ENCODE data around the gene AKR1E2.

The AKR1E2 gene

DNA sequence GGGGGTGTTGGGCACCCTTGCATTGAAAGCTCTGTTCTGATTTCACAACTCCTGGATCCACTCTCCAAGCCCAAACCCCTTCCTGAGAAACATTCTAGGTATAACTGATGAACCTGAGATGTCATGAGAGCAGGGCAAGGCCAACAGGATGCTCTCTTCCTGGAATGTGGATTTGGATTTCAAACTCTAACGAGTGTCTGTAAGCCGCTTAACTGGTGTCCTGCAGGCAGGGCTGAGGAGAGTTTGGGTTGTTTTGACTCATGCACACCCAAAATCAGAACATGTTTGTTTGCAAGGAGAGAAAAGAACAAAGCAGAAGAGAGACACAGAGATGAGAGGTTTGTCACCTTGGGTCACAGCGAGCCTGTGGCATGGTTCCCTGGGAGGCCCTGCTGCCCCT, 24.6 kb upstream of the AKR1E2 start:
- no peak overlapping the region for H3K4me3 ChIP-seq (ENCODE audit: low read length)
- no peaks in the 10 kb centered on the region for H3K9me3 ChIP-seq (ENCODE audit: control insufficient read depth, low read length)
- H3K36me3 ChIP-seq (ENCODE audit: control insufficient read depth, insufficient read depth, low read length, severe bottlenecking), result no peaks in the 10 kb centered on the region
- DNase-seq (ENCODE audit: low read depth), result no peak
- H3K9ac ChIP-seq (ENCODE audit: low read length), result no peak overlapping the region
- no peaks in the 10 kb centered on the region for H3K27me3 ChIP-seq (replicated peaks; ENCODE audit: control insufficient read depth, insufficient read depth, low read length)
- peaks cover 13% of the 10 kb centered on the region for H3K4me1 ChIP-seq (ENCODE audit: control insufficient read depth, insufficient read depth, low read length)

DNA sequence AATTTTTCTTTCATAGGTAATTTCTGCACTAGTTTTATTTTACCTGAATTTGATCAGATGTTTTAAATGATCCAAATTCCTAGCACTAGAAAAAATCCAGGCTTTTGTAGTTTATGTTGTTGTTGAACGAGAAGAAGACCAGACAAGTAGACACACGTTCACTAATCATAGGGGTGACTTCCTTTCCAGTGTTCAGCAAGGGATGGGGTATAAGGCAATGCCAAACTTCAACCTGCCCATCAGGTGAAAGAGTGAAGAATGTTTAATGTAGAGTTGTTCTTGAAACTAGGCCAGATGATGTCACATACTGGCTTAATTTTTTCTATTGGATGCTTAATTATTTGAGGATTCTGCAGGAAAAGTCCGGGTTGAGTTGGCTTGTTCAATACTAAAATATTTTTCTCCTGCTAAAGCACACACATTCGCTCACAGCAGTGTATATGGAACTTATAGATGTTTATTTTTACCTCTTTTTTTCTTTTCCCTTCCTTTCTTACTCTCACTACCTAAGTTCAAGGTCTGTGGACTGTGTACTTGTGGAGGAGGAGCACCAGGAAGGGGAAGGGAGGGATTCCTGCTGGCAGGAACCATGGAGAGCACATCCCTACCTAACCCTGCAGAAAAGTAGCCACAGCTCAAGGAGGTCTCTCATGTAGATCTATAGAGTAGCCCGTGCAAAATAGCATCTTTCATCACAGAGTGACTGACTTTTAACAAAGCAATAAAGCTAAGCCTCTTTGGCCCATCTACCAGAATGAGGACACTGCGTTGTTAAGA, 23.1 kb upstream of the AKR1E2 start:
- no peak overlapping the region for H3K9ac ChIP-seq (ENCODE audit: low read length)
- H3K4me1 ChIP-seq (ENCODE audit: control insufficient read depth, insufficient read depth, low read length), result peaks cover 13% of the 10 kb centered on the region
- DNase-seq (ENCODE audit: low read depth), result no peak
- no peaks in the 10 kb centered on the region for H3K27me3 ChIP-seq (replicated peaks; ENCODE audit: control insufficient read depth, insufficient read depth, low read length)
- no peak overlapping the region for H3K4me3 ChIP-seq (ENCODE audit: low read length)
- H3K9me3 ChIP-seq (ENCODE audit: control insufficient read depth, low read length), result no peaks in the 10 kb centered on the region
- H3K36me3 ChIP-seq (ENCODE audit: control insufficient read depth, insufficient read depth, low read length, severe bottlenecking), result no peaks in the 10 kb centered on the region

DNA sequence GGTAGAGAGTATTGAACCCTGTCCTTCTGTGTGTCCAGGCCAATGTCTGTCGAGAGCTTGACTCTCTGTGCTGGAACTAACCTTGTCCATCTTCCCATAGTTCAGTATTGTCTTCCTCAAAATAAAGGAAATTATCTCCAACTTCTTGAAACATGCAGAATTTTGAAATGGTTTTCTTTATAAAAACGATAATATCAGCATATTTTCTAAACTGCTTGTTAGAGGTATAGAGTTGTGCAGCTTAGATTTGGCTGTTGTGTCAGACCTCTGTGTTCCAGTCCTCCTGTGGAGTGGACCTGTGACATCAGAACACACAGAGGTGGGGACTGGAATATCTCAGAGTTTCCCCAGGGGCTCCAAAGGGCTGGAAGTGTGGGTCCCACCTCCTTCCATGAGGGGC, 22.2 kb upstream of the AKR1E2 start:
- no peaks in the 10 kb centered on the region for H3K27me3 ChIP-seq (replicated peaks; ENCODE audit: control insufficient read depth, insufficient read depth, low read length)
- H3K9me3 ChIP-seq (ENCODE audit: control insufficient read depth, low read length), result no peaks in the 10 kb centered on the region
- H3K4me3 ChIP-seq (ENCODE audit: low read length), result no peak overlapping the region
- H3K36me3 ChIP-seq (ENCODE audit: control insufficient read depth, insufficient read depth, low read length, severe bottlenecking), result no peaks in the 10 kb centered on the region
- no peak overlapping the region for H3K9ac ChIP-seq (ENCODE audit: low read length)
- DNase-seq (ENCODE audit: low read depth), result no peak
- H3K4me1 ChIP-seq (ENCODE audit: control insufficient read depth, insufficient read depth, low read length), result peaks cover 13% of the 10 kb centered on the region

DNA sequence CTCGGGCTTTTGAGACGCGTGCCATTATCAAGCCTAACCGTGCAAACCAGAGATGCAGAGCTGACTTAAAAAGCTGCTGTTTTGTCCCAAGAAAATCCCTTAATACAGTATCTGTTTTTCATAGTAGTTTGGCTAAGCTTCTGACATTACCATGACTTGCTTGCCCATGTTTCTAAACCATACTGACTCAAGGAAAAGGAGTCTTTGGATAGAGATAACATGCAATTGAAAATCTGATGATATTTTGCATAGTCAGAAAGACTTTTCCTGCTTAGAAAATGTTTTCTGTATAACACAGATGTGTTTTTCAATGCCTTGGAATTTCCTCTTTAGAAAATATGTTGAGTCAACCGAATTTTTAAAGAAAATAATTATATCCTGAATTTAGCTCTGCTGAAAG, 21.5 kb upstream of the AKR1E2 start:
- peak; percentile 51 for DNase-seq (ENCODE audit: low read depth)
- H3K9me3 ChIP-seq (ENCODE audit: control insufficient read depth, low read length), result no peaks in the 10 kb centered on the region
- peaks cover 13% of the 10 kb centered on the region for H3K4me1 ChIP-seq (ENCODE audit: control insufficient read depth, insufficient read depth, low read length)
- H3K4me3 ChIP-seq (ENCODE audit: low read length), result no peak overlapping the region
- no peaks in the 10 kb centered on the region for H3K27me3 ChIP-seq (replicated peaks; ENCODE audit: control insufficient read depth, insufficient read depth, low read length)
- no peaks in the 10 kb centered on the region for H3K36me3 ChIP-seq (ENCODE audit: control insufficient read depth, insufficient read depth, low read length, severe bottlenecking)
- H3K9ac ChIP-seq (ENCODE audit: low read length), result peak overlapping the region; percentile 45

DNA sequence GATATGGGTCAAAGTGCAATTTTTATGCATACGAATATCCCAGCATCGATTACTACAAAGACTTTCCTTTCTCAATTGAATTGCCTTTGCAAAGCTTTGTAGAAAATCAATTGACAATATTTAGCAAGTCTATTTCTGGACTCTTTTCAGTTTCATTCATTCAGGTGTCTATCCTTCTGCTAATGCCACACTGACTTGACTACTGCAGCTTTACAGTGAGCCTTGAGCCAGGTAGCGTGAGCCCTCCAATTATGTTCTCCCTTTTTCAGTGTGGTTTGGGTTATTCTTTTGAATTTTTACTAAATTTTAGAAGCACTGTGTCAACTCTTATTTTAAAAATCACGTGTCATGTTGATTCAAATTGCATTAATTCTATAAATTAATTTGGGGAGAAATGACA, 19.5 kb upstream of the AKR1E2 start:
- Histone ChIP-seq H3K4me3 (ENCODE audit: low read length) (no peak overlapping the region), H3K4me1 (ENCODE audit: control insufficient read depth, insufficient read depth, low read length) (peaks cover 14% of the 10 kb centered on the region), H3K27me3 (replicated peaks; ENCODE audit: control insufficient read depth, insufficient read depth, low read length) (no peaks in the 10 kb centered on the region), H3K9me3 (ENCODE audit: control insufficient read depth, low read length) (no peaks in the 10 kb centered on the region), H3K36me3 (ENCODE audit: control insufficient read depth, insufficient read depth, low read length, severe bottlenecking) (no peaks in the 10 kb centered on the region), H3K9ac (ENCODE audit: low read length) (no peak overlapping the region)
- DNase-seq (ENCODE audit: low read depth), result no peak

DNA sequence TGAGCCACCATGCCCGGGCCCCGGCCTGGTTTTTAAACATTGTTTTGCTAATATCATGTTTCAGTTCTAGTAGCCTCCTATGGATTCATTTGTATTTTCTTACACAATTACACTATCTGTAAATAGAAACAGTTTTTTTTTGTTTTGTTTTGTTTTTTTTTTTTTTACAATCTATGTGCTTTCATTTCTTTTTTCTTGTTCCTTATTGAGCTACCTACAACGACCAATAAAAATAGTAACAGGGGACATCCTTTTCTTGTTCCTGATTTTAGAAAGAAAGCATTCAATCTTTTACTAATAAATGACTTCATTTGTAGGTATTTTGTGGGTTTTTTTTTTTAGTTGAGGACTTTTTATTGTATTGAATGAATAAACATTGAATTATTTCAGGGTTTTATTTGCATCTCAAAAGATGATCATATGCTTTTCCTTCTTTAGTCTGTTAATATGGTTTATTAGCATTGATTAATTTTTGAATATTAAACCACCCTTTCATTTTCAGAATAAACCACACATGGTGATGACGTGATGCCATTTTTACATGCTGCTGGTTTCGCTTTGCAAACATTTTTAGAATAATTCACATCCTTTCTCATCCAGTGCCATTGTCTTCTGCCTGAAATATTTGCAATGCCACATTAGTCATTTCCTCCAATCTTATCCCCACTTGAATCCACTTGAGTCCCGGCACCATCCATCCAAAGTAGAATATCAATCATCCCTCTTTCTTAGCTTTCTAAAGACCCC, 18.1 kb upstream of the AKR1E2 start:
- no peaks in the 10 kb centered on the region for H3K9me3 ChIP-seq (ENCODE audit: control insufficient read depth, low read length)
- no peak overlapping the region for H3K9ac ChIP-seq (ENCODE audit: low read length)
- H3K4me3 ChIP-seq (ENCODE audit: low read length), result no peak overlapping the region
- DNase-seq (ENCODE audit: low read depth), result peak; percentile 66
- no peaks in the 10 kb centered on the region for H3K36me3 ChIP-seq (ENCODE audit: control insufficient read depth, insufficient read depth, low read length, severe bottlenecking)
- peaks cover 28% of the 10 kb centered on the region for H3K4me1 ChIP-seq (ENCODE audit: control insufficient read depth, insufficient read depth, low read length)
- H3K27me3 ChIP-seq (replicated peaks; ENCODE audit: control insufficient read depth, insufficient read depth, low read length), result no peaks in the 10 kb centered on the region

DNA sequence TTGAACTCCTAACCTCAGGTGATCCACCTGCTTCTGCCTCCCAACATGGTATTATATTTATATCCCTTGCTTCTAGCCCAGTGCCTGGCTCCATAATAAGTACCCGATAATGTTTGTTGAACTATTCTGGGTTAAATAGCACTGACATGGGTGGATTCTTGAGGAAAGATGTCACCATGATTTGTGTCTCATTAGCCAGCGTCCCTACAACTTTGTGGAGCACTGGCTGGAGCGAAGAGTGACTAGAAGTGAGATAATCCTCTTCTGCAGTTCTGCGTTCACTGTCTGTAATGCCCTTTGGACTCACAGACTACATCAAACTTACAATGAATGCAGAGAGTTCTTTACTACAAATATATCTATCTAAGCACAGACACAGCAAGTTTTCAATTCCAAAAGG, 16.9 kb upstream of the AKR1E2 start:
- no peak overlapping the region for H3K9ac ChIP-seq (ENCODE audit: low read length)
- peaks cover 27% of the 10 kb centered on the region for H3K4me1 ChIP-seq (ENCODE audit: control insufficient read depth, insufficient read depth, low read length)
- H3K4me3 ChIP-seq (ENCODE audit: low read length), result no peak overlapping the region
- H3K36me3 ChIP-seq (ENCODE audit: control insufficient read depth, insufficient read depth, low read length, severe bottlenecking), result no peaks in the 10 kb centered on the region
- H3K27me3 ChIP-seq (replicated peaks; ENCODE audit: control insufficient read depth, insufficient read depth, low read length), result no peaks in the 10 kb centered on the region
- no peaks in the 10 kb centered on the region for H3K9me3 ChIP-seq (ENCODE audit: control insufficient read depth, low read length)
- no peak for DNase-seq (ENCODE audit: low read depth)

DNA sequence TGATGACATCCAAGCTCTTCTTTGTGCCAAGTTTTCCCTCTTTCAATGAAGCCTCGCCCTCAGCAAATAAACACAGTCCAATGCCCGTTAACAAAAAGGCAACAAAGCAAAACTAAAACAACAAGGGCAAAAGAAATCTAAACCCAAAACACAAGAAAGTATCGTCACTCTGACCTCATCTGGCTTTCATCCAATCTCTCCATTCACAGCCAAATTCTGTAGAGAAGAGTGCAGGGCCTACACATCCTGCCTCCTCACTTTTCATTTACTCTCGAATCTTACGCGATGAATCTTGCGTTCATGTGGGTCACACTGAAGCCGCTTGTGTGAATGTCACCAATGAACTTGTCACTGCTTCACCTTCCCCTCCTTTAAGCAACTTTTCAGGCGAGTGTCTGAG, 15.9 kb upstream of the AKR1E2 start:
- no peak overlapping the region for H3K9ac ChIP-seq (ENCODE audit: low read length)
- no peak for DNase-seq (ENCODE audit: low read depth)
- no peaks in the 10 kb centered on the region for H3K36me3 ChIP-seq (ENCODE audit: control insufficient read depth, insufficient read depth, low read length, severe bottlenecking)
- H3K27me3 ChIP-seq (replicated peaks; ENCODE audit: control insufficient read depth, insufficient read depth, low read length), result no peaks in the 10 kb centered on the region
- no peak overlapping the region for H3K4me3 ChIP-seq (ENCODE audit: low read length)
- peaks cover 23% of the 10 kb centered on the region for H3K4me1 ChIP-seq (ENCODE audit: control insufficient read depth, insufficient read depth, low read length)
- H3K9me3 ChIP-seq (ENCODE audit: control insufficient read depth, low read length), result no peaks in the 10 kb centered on the region

DNA sequence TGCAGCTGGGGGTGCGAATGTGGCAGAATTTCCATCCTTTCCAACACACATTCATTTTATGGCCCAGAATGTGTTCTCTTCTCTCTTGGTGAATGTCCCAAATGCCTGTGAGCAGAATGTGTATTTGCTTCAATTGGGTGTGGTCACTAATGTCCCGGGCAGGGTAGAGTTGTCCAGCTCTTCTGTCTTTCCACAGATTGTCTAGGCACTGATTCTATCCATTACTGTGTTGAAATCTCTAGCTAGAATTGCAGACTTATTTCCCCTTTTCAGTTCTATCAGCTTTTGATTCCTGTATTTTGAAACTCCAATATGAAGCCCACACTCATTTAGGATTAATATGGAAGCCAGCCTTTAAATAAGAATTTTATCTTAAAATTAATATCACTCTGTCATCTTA, 14.0 kb upstream of the AKR1E2 start:
- no peak overlapping the region for H3K4me3 ChIP-seq (ENCODE audit: low read length)
- no peak for DNase-seq (ENCODE audit: low read depth)

DNA sequence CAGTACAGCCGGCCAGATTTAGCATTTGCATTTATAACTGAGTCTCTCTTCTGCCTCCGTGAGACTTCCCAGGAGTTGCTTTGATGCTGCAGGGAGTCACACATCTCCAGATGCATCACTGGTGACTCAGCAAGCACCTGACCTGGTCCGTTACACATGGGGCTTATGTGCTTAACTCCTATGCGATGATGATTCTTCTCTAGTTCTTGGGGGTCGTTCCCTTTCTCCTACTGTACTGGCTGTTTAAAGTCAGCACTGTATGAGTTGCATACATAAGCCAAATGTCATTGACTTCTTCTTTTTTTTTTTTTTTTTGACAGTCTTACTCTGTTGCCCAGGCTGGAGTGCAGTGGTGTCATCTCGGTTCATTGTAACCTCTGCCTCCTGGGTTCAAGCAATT, 13.0 kb upstream of the AKR1E2 start:
- no peak overlapping the region for H3K9ac ChIP-seq (ENCODE audit: low read length)
- DNase-seq (ENCODE audit: low read depth), result peak; percentile 45
- H3K4me1 ChIP-seq (ENCODE audit: control insufficient read depth, insufficient read depth, low read length), result peaks cover 23% of the 10 kb centered on the region
- no peaks in the 10 kb centered on the region for H3K27me3 ChIP-seq (replicated peaks; ENCODE audit: control insufficient read depth, insufficient read depth, low read length)
- no peaks in the 10 kb centered on the region for H3K9me3 ChIP-seq (ENCODE audit: control insufficient read depth, low read length)
- H3K36me3 ChIP-seq (ENCODE audit: control insufficient read depth, insufficient read depth, low read length, severe bottlenecking), result no peaks in the 10 kb centered on the region
- no peak overlapping the region for H3K4me3 ChIP-seq (ENCODE audit: low read length)

More for the DNA sequence above, 14.0 kb upstream of the AKR1E2 start:
- Histone ChIP-seq H3K4me1 (ENCODE audit: control insufficient read depth, insufficient read depth, low read length) (peaks cover 23% of the 10 kb centered on the region), H3K36me3 (ENCODE audit: control insufficient read depth, insufficient read depth, low read length, severe bottlenecking) (no peaks in the 10 kb centered on the region), H3K9ac (ENCODE audit: low read length) (peak overlapping the region; percentile 63), H3K27me3 (replicated peaks; ENCODE audit: control insufficient read depth, insufficient read depth, low read length) (no peaks in the 10 kb centered on the region), H3K9me3 (ENCODE audit: control insufficient read depth, low read length) (no peaks in the 10 kb centered on the region)

DNA sequence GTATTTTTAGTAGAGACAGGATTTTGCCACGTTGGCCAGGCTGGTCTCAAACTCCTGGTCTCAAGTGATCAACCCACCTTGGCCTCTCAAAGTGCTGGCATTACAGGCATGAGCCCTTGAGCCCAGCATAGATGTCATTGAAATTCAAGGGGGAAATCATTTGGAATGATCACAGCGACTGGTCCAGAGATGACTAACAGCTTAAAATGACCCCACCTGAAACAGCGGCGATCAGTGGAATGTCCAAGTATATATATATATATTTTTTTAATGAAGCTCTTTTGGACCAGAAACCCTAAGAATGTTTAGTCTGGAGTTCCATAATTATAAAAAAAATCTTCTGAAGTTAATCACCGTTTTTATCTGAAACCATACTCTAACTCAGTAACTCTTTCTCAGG, 12.5 kb upstream of the AKR1E2 start:
- peaks cover 23% of the 10 kb centered on the region for H3K4me1 ChIP-seq (ENCODE audit: control insufficient read depth, insufficient read depth, low read length)
- H3K27me3 ChIP-seq (replicated peaks; ENCODE audit: control insufficient read depth, insufficient read depth, low read length), result no peaks in the 10 kb centered on the region
- no peaks in the 10 kb centered on the region for H3K9me3 ChIP-seq (ENCODE audit: control insufficient read depth, low read length)
- DNase-seq (ENCODE audit: low read depth), result no peak
- H3K36me3 ChIP-seq (ENCODE audit: control insufficient read depth, insufficient read depth, low read length, severe bottlenecking), result no peaks in the 10 kb centered on the region
- no peak overlapping the region for H3K4me3 ChIP-seq (ENCODE audit: low read length)
- H3K9ac ChIP-seq (ENCODE audit: low read length), result no peak overlapping the region
